C4-2B (cell line): ENCODE measurements around the gene ABCA10.

Experiments used
- CTCF ChIP-seq: fragments of 450-650 bp; conservative IDR thresholded peaks from 2 replicates; pipeline ENCODE4 v1.5.1; 2017; ENCODE audit warnings: mild to moderate bottlenecking
- ZFX ChIP-seq: fragments of 450-650 bp; IDR thresholded peaks from 2 replicates; pipeline ENCODE4 v1.6.1; 2017

- TF ChIP-seq CTCF (no peak), ZFX (no peak)
Observed at GRCh38 chr17:69105907-69106730, 122.5 kb downstream of the ABCA10 start.
